GM21576 (cell line): ENCODE measurements around the gene METTL13.

Source experiments
- ATAC-seq: cut with Tn5 transposase; IDR thresholded peaks from one replicate; pipeline ENCODE4 v1.9.1; 2021; ENCODE audit warnings: mild to moderate bottlenecking, moderate library complexity; ENCODE audit not compliant: unreplicated experiment

The METTL13 gene

GRCh38 chr1:171781176-171781875 is at the start of gene METTL13:
Gene METTL13, plus strand, starts transcription at chr1:171781660. Its CDS starts 308 bp downstream, at chr1:171781968.
- peak; percentile 98 for ATAC-seq

- ATAC-seq: no peak
These were observed 45.3 kb upstream of the METTL13 start for GRCh38 chr1:171736196-171736595.

GRCh38 chr1:171738911-171739310 is 42.5 kb upstream of the METTL13 start:
- no peak for ATAC-seq

DNA sequence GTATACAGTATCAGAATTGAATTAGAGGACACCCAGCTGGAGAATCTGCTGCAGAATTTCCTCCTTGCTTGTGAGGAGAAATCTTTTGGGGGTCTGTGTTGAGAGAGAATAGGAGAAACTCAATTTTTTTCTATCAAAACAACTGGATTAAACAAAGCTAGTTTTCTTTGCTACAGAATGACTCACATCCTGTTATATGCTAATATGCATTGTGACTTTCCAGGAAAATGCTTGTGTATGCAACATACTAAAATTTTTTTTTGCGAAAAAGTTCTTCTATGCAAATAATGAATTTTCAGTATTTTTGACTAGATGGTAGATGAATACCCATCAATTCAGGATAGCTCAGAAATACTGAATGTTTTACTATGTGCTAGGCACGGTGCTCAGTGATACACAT is 41.8 kb upstream of the METTL13 start:
- ATAC-seq: no peak

DNA sequence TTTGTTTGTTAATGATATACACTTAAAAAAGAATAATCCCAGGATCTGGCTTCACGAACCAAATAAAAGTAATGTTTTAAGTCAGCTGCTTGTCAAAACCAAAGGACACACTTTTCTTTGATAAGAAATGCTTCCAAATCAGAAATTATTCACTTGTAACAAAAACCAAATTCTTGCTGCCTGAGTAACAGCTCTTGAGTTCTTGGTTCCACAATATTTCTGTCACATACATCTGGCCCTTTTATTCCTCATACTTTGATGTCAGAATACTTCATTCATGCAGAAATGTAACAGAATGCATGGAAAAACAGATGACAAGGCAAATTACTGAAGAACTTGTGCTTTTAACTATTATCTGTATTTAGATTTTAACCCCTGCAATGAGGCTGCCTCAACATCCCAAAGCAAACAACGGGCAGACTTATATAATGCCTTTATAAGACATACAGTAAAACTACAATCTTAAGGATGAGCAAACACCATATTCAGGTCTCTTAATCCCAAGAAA is 41.0 kb upstream of the METTL13 start:
- no peak for ATAC-seq

DNA sequence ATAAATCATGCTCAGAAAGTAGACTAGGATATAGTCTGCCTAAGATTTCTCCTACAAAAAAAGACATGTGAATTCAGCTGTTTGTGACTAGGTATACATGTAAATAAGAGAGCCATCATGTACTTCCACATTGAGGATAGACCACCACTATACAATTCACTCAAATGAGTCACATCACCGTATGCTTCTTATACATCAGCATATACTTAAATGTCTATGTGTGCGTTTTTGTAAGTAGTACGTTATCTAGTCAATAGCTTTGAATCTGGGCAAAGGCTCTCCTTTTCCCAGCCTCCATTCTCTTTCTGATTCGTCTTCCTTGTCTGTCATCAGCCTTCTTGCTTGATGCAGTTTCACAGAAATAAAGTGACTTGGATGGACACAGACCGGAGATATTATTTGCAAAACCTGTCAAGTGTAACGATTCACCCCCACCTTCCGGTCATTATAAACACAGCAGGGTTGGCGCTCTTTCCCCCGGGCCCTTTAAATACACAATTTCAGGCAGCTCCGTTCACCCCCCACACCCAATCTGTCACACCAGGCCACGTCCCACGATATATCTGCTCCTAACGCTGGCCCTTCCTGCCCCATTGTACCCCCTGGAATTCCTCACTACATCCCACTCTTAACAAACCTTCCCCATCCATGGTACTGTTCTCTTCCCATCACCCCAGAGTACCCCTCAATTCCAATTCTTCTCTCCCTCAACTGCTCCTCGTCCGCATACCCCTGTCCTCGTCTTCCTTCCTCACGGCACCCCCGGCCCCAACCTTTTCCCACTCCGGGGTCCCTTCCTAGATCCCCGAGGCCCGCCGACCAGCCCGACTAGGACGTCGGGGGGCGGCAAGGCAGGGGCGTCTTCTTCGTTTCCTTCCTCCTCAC is 40.2 kb upstream of the METTL13 start:
- peak; percentile 37 for ATAC-seq

DNA sequence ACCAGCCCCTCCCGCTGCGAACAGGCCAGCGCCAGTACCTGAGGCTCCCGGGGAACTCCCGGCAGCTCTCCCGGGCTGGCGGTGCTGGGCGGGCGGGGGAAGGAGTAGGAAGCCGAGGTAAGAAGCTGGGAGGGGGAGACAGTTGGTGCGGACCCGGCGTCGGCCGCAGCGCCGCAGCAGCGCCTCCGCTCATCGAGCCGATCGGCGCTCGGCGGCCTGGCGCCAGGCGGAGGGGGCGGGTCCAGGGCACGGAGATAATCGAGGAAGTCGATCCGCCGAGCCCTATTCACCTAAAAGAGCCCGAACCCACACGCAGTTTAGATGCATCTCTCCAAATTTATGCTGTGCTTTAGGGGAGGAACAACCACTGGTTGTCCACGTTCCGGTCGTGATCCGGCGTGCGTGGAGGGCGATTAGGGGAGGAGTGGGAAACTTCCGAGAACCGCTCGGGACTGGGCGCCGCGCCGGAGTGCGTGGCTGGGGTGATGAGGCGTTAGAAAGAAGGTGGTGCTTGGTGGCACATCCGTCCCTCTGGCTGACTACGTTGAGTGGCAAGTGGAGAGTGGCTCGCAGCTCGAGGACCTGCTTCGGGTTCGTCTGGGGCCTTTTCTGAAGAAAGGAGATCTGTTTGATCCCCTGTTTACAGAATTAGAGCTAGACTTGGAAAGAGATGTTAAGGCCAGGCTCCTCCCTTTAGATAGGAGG is 39.4 kb upstream of the METTL13 start, which contains the start of gene VAMP4:
Gene VAMP4, minus strand, starts transcription at position 194 of the 705 bp plus-strand sequence. CDS start 3,651 bp downstream, outside the sequence.
- ATAC-seq: peak; percentile 86

DNA sequence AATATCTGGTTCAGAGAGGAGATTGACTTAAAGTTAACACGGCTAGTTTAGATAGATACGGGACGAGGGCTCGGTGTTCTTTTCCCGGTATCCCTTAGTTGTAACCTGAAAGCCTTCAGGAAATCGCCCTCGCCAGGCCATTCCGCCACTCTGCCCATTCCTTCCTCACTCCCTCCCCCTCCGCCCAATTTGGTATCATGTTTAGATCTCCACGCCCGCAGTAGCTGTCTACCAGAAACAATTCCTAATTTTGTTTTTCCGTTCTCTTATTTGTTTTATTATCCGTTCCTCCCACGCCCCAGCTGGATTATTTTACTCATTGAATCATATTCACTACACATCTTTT is 38.9 kb upstream of the METTL13 start:
- ATAC-seq: peak; percentile 4

DNA sequence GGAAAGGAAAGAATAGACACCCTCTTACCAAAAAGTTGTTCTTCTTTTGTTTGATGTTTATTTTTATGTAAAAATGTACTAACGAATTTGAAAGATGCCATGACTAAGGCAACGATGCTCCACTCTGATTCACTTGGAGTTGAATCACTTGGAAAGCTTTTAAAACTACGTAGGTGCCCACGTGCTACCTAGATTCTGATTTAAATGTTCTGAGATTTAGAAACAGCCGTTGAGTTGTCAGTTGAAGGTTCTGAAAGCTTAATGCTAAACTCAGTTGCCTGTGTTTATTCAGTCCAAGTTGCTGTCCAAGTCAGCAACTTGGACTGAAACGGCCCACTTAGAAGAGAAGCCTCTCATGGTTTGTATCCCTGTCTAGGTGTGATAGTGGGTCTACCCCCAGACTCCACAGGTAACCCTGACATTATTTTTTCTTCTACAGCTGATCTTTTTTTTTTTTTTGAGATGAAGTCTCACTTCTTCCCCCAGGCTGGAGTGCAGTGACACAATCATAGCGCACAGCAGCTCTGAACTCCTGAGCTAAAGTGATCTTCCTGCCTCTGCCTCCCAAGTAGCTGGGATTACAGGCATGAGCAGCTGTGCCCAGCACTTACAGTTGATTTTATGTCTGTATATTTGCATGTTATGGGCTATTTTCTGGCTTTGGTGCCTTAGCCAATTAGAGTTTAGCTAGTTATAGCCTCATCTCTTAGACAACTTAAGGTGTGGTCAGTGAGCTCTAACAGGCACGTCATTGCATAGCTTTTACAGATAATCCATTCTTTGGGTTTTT is 38.2 kb upstream of the METTL13 start:
- ATAC-seq: no peak

DNA sequence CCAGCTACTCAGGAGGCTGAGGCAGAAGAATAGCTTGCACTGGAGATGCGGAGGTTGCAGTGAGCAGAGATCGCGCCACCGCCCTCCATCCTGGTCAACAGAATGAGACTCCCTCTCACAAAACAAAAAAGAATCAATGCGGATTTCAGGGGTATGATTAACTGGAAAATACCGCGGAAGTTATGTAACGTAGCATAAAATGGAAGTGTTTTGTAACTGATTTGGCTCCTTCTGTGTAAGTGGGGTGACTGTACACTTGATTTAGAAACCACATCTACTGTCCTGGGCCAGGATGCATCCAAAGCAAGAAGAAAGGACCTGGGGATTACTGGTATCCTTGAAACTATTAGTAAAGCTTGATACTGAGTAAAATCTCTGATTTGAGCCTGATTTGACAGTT is 36.5 kb upstream of the METTL13 start:
- ATAC-seq: no peak

- no peak for ATAC-seq
These were observed 32.8 kb upstream of the METTL13 start for GRCh38 chr1:171748651-171749050.

DNA sequence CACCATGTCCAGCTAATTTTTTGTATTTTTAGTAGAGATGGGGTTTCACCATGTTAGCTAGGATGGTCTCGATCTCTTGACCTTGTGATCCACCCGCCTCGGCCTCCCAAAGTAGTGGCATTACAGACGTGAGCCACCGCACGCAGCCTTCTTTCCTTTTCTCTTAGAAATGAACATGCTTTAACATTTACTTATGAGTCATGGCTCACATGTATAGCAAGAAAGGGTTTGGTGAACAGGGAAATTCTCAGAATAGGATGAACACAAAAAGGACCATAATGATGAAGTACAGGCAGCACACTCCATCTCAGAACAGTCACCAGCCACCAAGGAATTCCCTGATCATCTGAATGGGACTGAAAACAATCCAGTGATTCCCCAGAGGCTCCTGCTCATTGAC is 30.2 kb upstream of the METTL13 start:
- ATAC-seq: no peak

GRCh38 chr1:171753182-171753581 is 28.3 kb upstream of the METTL13 start:
- no peak for ATAC-seq

GRCh38 chr1:171753685-171754352 is 27.6 kb upstream of the METTL13 start:
- ATAC-seq: no peak

GRCh38 chr1:171754353-171754705 is 27.1 kb upstream of the METTL13 start:
- no peak for ATAC-seq

DNA sequence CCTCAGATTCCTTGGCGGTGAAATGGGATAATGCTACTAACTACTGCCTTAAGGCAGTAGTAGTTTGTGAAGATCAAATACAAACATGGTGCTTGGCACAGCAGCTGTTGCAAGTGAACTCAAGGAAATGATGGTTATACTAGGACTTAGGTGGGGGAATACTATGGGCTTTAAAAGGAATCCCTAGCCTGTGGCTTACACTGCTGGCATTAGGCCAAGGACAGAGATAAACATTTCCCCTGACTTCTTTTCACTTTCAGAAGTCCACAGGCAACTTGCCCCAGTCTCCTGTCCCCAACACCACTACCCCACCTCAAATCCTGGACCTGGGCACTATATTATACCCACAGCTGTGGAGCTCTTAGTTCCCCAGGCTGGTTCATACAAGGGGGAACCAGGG is 26.5 kb upstream of the METTL13 start:
- ATAC-seq: no peak

GRCh38 chr1:171756856-171757255 is 24.6 kb upstream of the METTL13 start:
- ATAC-seq: no peak

- ATAC-seq: no peak
These were observed 23.4 kb upstream of the METTL13 start for GRCh38 chr1:171758011-171758410.

- ATAC-seq: no peak
These were observed 19.3 kb upstream of the METTL13 start for GRCh38 chr1:171762143-171762563.

- ATAC-seq: no peak
These were observed 17.7 kb upstream of the METTL13 start for GRCh38 chr1:171763764-171764163.
